Peyer's patch (tissue), 4 donors: ENCODE results near the gene LRCH2. TPM values are rescaled to one million over a fixed set of nuclear protein-coding genes. Genes with fewer than 3 reads are reported as not detected.

Source experiments
- DNase-seq, 3 donors: peaks; one replicate each; pipeline ENCODE4 v3.0.0-alpha.2; 2017 to 2019
- H3K27ac ChIP-seq, 4 donors: fragments of 200-600 bp; sonication (generic); one replicate each; pipeline ENCODE4 v1.5.1; 2016 to 2019
- H3K27me3 ChIP-seq, 2 donors: fragments of 200-600 bp; sonication (generic); one replicate each; pipeline ENCODE4 v1.5.1; 2019
- H3K36me3 ChIP-seq, 3 donors: fragments of 200-600 bp; sonication (generic); one replicate each; pipeline ENCODE4 v1.5.1; 2016 to 2019
- H3K4me1 ChIP-seq, 4 donors: fragments of 200-600 bp; sonication (generic); one replicate each; pipeline ENCODE4 v1.5.1; 2016 to 2019
- H3K4me3 ChIP-seq, 4 donors: fragments of 200-600 bp; sonication (generic); 1 replicate in 3 of 4; 2 replicates in 1 of 4; pipeline ENCODE4 v1.5.1; 2016 to 2019; ENCODE audit warnings: mild to moderate bottlenecking in 1 of 4
- H3K9me3 ChIP-seq, 4 donors: fragments of 200-600 bp; sonication (generic); one replicate each; pipeline ENCODE4 v1.5.1; 2016 to 2019; ENCODE audit warnings: mild to moderate bottlenecking in 1 of 4
- CTCF ChIP-seq, 6 experiments: fragments of 450-650 bp in 4 of 6; fragments of 200-600 bp in 2 of 6; sonication (generic) in 1 of 6; IDR thresholded peaks; one replicate each; pipeline ENCODE4 v1.5.1; 2017 to 2019; ENCODE audit warnings: antibody characterized with exemption in 6 of 6, mild to moderate bottlenecking in 3 of 6, moderate library complexity in 1 of 6
- POLR2A ChIP-seq, 2 donors: fragments of 450-650 bp; IDR thresholded peaks; one replicate each; pipeline ENCODE4 v1.5.1; 2017; ENCODE audit warnings: antibody characterized with exemption in 2 of 2, mild to moderate bottlenecking in 2 of 2, moderate library complexity in 2 of 2
- total RNA-seq, 4 donors: library from RNA; depleted of rRNA; stranded (reverse); fragments of >200 nt; gene quantifications; one replicate each; pipeline ENCODE4 v1.1.0, GENCODE V29; 2016

Gene LRCH2
- total RNA-seq, 4 donors from 2014 or later, result 1.6 to 11.6 (median 2.2) TPM

- Histone ChIP-seq H3K36me3 (no peaks in the 10 kb centered on the region), H3K27me3 (no peaks in the 10 kb centered on the region), H3K4me3 (no peak overlapping the region), H3K27ac (no peak overlapping the region), H3K9me3 (no peaks in the 10 kb centered on the region), H3K4me1 (no peaks in the 10 kb centered on the region)
- TF ChIP-seq CTCF (IDR thresholded peaks at IDR 0.05), result no peak
- no peak for TF ChIP-seq POLR2A (IDR thresholded peaks at IDR 0.05)
- DNase-seq, result no peak
These were observed 91.8 kb downstream of the LRCH2 start for GRCh38 chrX:115142057-115142456.

GRCh38 chrX:115138040-115138439, 95.9 kb downstream of the LRCH2 start:
- no peak overlapping the region for H3K27ac ChIP-seq
- DNase-seq, result no peak
- no peak overlapping the region for H3K4me3 ChIP-seq
- TF ChIP-seq POLR2A (IDR thresholded peaks at IDR 0.05) (no peak), CTCF (IDR thresholded peaks at IDR 0.05) (no peak)
- H3K27me3 ChIP-seq, result no peaks in the 10 kb centered on the region
- H3K9me3 ChIP-seq, result no peaks in the 10 kb centered on the region
- H3K36me3 ChIP-seq, result no peaks in the 10 kb centered on the region
- H3K4me1 ChIP-seq, result no peaks in the 10 kb centered on the region

GRCh38 chrX:115134382-115134781, 99.5 kb downstream of the LRCH2 start:
- Histone ChIP-seq H3K27me3 (no peaks in the 10 kb centered on the region), H3K4me3 (no peak overlapping the region), H3K36me3 (no peaks in the 10 kb centered on the region), H3K27ac (no peak overlapping the region), H3K4me1 (no peaks in the 10 kb centered on the region), H3K9me3 (no peaks in the 10 kb centered on the region)
- no peak for TF ChIP-seq CTCF (IDR thresholded peaks at IDR 0.05)
- no peak for TF ChIP-seq POLR2A (IDR thresholded peaks at IDR 0.05)
- no peak for DNase-seq

- DNase-seq, result no peak
- Histone ChIP-seq H3K4me3 (no peak overlapping the region), H3K4me1 (no peaks in the 10 kb centered on the region), H3K36me3 (no peaks in the 10 kb centered on the region), H3K27me3 (no peaks in the 10 kb centered on the region), H3K9me3 (no peaks in the 10 kb centered on the region), H3K27ac (no peak overlapping the region)
- TF ChIP-seq POLR2A (IDR thresholded peaks at IDR 0.05) (no peak), CTCF (IDR thresholded peaks at IDR 0.05) (no peak)
These were observed 121.5 kb downstream of the LRCH2 start for GRCh38 chrX:115112411-115112810.

GRCh38 chrX:115098897-115099296, 135.0 kb downstream of the LRCH2 start:
- no peak overlapping the region for H3K4me3 ChIP-seq
- no peaks in the 10 kb centered on the region for H3K4me1 ChIP-seq
- no peaks in the 10 kb centered on the region for H3K27me3 ChIP-seq
- no peaks in the 10 kb centered on the region for H3K36me3 ChIP-seq
- no peak for DNase-seq
- TF ChIP-seq CTCF (IDR thresholded peaks at IDR 0.05) (no peak), POLR2A (IDR thresholded peaks at IDR 0.05) (no peak)
- no peak overlapping the region for H3K27ac ChIP-seq
- H3K9me3 ChIP-seq, result no peaks in the 10 kb centered on the region

- Histone ChIP-seq H3K4me1 (no peaks in the 10 kb centered on the region), H3K27me3 (no peaks in the 10 kb centered on the region), H3K36me3 (no peaks in the 10 kb centered on the region), H3K9me3 (no peaks in the 10 kb centered on the region), H3K27ac (no peak overlapping the region), H3K4me3 (no peak overlapping the region)
- no peak for TF ChIP-seq POLR2A (IDR thresholded peaks at IDR 0.05)
- TF ChIP-seq CTCF (IDR thresholded peaks at IDR 0.05), result no peak
- no peak for DNase-seq
These were observed 140.7 kb downstream of the LRCH2 start for GRCh38 chrX:115093191-115093590.
